Upper lobe of right lung (tissue), 1 donor: ENCODE data around the gene IGSF21. TPM values are rescaled to one million over a fixed set of nuclear protein-coding genes. Genes with fewer than 3 reads are reported as not detected.

Experiments used
- ATAC-seq: fragments of 200-7000 bp; cut with Tn5 transposase; one replicate; pipeline ENCODE4 v1.9.1; 2020; ENCODE audit warnings: mild to moderate bottlenecking, moderate library complexity
- DNase-seq: peaks from one replicate; pipeline ENCODE4 v3.0.0-alpha.2; 2020
- H3K27ac ChIP-seq: fragments of 200-600 bp; one replicate; pipeline ENCODE4 v1.8.0; 2022
- H3K27me3 ChIP-seq: fragments of 200-600 bp; one replicate; pipeline ENCODE4 v1.8.0; 2022; ENCODE audit warnings: mild to moderate bottlenecking
- H3K36me3 ChIP-seq: fragments of 200-600 bp; one replicate; pipeline ENCODE4 v1.8.0; 2022
- H3K4me1 ChIP-seq: fragments of 200-600 bp; one replicate; pipeline ENCODE4 v1.8.0; 2022
- H3K4me3 ChIP-seq: fragments of 200-600 bp; one replicate; pipeline ENCODE4 v1.8.0; 2022; ENCODE audit warnings: mild to moderate bottlenecking
- H3K9me3 ChIP-seq: fragments of 200-600 bp; one replicate; pipeline ENCODE4 v1.8.0; 2022
- CTCF ChIP-seq: fragments of 200-600 bp; IDR thresholded peaks from one replicate; pipeline ENCODE4 v1.8.0; 2022; ENCODE audit warnings: antibody characterized with exemption
- intact Hi-C: fragments of 100-400 bp; cut with DNase I; formaldehyde crosslinking; loops from one replicate; pipeline ENCODE4 v1.11.0; 2022
- total RNA-seq: library from RNA; stranded (reverse); fragmentation: NEBNext Ultra II Directional; extraction: Animal tissue kit (Norgen Biotek cat#: 25700); gene quantifications from one replicate; pipeline ENCODE4 v1.2.1, GENCODE V29; 2021
- donor health status: DM: no; HTN: yes; CAD: no; lungs with severe emphysema.

IGSF21 gene
- total RNA-seq, 1 donor from 2014 or later: 3.2 TPM

DNA sequence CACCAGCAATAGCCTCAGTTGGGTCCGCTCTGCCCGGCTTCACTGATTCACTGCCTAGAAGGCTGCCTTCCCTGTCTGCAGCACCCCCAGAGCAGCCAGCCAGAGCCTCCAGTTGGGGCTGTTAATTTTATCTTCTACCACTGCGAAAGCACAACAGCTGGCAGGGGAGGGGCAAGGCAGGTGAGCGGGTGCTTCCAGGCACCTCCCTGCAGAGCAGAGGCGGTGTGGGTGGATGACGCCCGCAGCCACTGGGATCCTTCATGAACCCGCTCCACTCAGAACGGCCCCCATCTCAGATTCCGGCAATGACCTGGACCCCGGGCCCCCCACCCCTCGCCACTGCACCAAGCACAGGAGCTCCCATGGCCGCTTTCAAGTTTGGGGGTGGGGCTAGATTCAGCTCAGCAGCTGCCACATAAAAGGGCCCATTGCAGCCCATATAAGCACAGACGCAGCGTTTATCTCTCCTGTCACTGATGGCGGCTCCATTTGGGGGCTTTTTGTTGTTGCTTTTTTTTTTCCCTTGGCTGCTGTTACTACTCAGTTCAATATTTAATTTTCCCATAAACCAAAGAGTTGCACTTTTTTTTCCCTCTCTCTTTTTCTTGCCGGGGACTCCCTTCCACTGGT lies 245.2 kb downstream of the IGSF21 start:
- Histone ChIP-seq H3K4me3 (no peak overlapping the region), H3K4me1 (no peaks in the 10 kb centered on the region), H3K9me3 (no peaks in the 10 kb centered on the region), H3K27me3 (peaks cover 15% of the 10 kb centered on the region), H3K27ac (no peak overlapping the region), H3K36me3 (no peaks in the 10 kb centered on the region)
- ATAC-seq (no peak), DNase-seq (no peak)
- intact Hi-C loops: no loop called here
- no peak for TF ChIP-seq CTCF

GRCh38 chr1:18353528-18353927 lies 245.9 kb downstream of the IGSF21 start:
- Histone ChIP-seq H3K27ac (no peak overlapping the region), H3K9me3 (no peaks in the 10 kb centered on the region), H3K4me1 (no peaks in the 10 kb centered on the region), H3K4me3 (no peak overlapping the region), H3K27me3 (peaks cover 15% of the 10 kb centered on the region), H3K36me3 (no peaks in the 10 kb centered on the region)
- no peak for TF ChIP-seq CTCF
- DNase-seq: no peak
- intact Hi-C loops: no loop called here
- ATAC-seq: no peak

- no peak overlapping the region for H3K4me3 ChIP-seq
- no peak for TF ChIP-seq CTCF
- no peaks in the 10 kb centered on the region for H3K4me1 ChIP-seq
- no peak for DNase-seq
- no peaks in the 10 kb centered on the region for H3K9me3 ChIP-seq
- peaks cover 15% of the 10 kb centered on the region for H3K27me3 ChIP-seq
- no peak overlapping the region for H3K27ac ChIP-seq
- intact Hi-C loops: no loop called here
- H3K36me3 ChIP-seq: no peaks in the 10 kb centered on the region
- ATAC-seq: no peak
Observed at GRCh38 chr1:18353992-18354391, 246.4 kb downstream of the IGSF21 start.

DNA sequence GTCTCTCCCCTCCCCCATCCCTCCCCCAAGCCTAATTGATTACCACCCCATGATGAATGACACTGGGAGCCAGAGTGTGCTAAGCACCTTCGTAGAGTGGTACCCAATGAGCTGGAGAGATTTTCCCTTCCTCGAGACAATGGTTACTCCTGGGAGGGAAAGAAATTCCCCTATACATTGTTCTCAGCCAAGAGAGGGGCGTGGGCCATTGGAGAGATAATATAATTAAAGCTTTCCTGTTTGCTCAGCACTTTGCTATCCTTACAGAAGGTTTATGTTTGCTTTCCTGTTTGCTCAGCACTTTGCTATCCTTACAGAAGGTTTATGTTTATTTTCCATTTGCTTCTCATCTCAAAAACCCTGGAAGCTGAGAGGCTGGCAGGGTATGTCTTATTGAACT lies 247.0 kb downstream of the IGSF21 start:
- peaks cover 15% of the 10 kb centered on the region for H3K27me3 ChIP-seq
- no peaks in the 10 kb centered on the region for H3K4me1 ChIP-seq
- no peak overlapping the region for H3K4me3 ChIP-seq
- no peak for ATAC-seq
- intact Hi-C loops: no loop called here
- H3K9me3 ChIP-seq: no peaks in the 10 kb centered on the region
- no peak for DNase-seq
- no peak for TF ChIP-seq CTCF
- H3K27ac ChIP-seq: no peak overlapping the region
- H3K36me3 ChIP-seq: no peaks in the 10 kb centered on the region

GRCh38 chr1:18357622-18358230 lies 250.1 kb downstream of the IGSF21 start:
- no peak overlapping the region for H3K27ac ChIP-seq
- H3K4me3 ChIP-seq: no peak overlapping the region
- no peak for TF ChIP-seq CTCF
- H3K4me1 ChIP-seq: no peaks in the 10 kb centered on the region
- ATAC-seq (no peak), DNase-seq (peak; percentile 28)
- intact Hi-C loops: no loop called here
- H3K27me3 ChIP-seq: peaks cover 11% of the 10 kb centered on the region
- no peaks in the 10 kb centered on the region for H3K9me3 ChIP-seq
- H3K36me3 ChIP-seq: no peaks in the 10 kb centered on the region

DNA sequence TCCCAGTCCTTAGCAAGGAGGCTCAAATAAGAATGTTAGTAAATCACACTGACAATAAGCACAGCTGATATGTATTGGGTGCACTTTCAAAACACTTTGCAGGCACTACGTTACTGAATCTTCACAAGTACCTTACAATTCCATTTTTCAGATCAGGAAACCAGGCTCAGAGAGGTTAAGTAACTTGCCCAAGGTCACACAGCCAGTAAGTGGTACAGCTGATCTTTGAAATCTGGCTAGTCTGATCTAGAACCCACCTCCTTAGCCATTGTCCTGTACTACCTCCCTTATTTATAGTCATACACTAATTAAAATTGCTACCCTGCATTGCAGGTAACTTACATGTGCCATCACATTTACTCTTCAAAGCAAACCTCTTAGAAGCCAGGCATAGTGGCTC lies 251.0 kb downstream of the IGSF21 start:
- H3K9me3 ChIP-seq: no peaks in the 10 kb centered on the region
- H3K4me1 ChIP-seq: no peaks in the 10 kb centered on the region
- no peak for ATAC-seq
- no peak overlapping the region for H3K4me3 ChIP-seq
- DNase-seq: no peak
- intact Hi-C loops: no loop called here
- no peak for TF ChIP-seq CTCF
- H3K27ac ChIP-seq: no peak overlapping the region
- peaks cover 9% of the 10 kb centered on the region for H3K27me3 ChIP-seq
- no peaks in the 10 kb centered on the region for H3K36me3 ChIP-seq
